ENCODE measurements around the gene TBC1D8.
"Not testable (repeated sequence)": the region's sequence is repeated elsewhere in the genome, so short reads cannot be mapped to it uniquely, and the experiment has no call there.

TBC1D8 gene

DNA sequence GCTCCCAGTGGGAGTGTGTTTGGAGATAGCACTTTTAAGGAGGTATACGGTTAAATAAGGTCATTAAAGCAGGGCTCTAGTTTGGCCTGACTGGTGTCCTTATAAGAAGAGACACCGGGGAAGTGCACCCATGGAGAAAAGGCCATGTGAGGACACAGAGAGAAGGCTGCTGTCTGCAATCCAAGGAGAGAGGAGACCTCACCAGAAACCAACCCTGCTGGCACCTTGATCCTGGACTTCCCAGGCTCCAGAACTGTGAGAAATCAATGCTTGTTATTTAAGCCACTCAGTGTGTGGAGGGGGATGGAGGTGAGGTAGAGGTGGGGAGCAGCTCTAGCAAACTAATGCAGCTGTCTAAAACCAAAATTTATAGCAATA is 87.1 kb downstream of the TBC1D8 start:
- no peak for DNase-seq

DNA sequence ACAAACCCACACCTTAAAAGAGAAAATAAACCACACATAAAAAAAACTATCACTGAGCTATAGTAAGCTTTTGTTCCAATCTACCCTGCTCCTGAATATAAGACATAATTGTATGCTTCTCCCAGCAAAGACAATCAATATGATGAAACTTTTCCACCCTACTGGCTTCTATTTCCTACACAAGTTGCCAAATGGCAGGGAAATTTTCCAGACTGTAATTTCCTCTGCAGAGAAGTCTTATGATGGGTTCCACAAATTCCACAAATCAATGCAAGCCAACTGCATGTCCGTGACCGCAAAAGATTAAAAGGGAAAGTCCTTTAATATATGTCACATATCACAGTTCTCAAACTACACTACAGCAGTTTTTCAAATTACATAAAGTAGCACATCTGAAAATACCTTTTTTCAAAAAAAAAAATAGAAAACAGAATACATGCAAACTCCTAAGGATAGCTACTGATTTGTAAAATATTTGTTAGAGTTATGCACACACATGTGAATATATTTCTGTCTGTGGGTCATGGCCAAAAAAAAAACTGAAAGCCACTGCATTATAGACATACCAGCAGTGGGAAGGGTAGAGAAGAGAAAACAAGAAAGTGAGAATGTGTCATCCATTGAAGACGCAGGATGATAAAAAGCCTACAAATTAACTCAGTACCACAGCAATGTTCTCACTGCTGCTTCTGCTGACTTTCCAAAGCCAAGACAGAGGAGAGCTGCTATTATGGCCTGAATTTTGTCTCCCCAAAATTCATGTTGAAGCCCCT is 87.6 kb downstream of the TBC1D8 start:
- no peak for DNase-seq

DNA sequence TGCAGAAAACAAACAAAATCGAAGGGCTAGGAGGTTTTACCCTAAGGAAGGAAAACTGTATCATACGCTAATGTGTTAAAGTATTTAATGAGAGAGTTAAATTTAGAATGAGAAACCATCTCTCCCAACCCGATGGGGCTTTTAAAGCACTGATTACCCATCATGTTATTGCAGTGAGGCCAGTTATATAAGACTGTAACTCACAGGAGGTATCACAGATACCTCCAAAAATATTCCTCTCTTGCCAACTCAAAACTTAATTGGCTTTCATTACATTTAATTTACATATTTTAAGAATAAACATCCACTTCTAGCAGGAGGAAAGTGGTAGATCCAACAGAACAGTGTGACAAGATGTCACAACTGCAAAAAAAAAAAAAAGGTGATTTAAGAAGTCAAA is 92.8 kb downstream of the TBC1D8 start:
- no peak for DNase-seq

- no peak for DNase-seq
Measured at GRCh38 chr2:101057051-101057933, 93.9 kb downstream of the TBC1D8 start.

DNA sequence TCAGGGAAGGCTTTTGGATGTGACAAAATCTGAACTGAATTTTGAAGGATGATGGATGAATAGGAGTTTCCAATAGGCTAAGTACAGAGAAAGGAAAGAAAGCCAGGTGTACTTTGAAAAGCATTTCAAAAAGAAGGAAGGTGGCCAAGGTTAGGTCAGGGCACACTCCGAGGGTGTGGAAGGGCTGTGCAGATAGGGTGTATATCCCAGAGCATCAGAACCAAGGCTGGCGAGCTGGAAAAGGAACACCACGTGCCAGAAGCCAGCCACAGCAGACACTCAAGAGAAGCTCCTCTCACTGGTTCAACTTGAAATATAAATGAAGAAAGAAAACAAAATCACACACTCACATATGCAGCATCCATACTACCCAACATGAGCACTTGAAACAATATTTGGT is 98.1 kb downstream of the TBC1D8 start:
- no peak for DNase-seq

GRCh38 chr2:101052147-101052546 is 99.0 kb downstream of the TBC1D8 start:
- no peak for DNase-seq

DNA sequence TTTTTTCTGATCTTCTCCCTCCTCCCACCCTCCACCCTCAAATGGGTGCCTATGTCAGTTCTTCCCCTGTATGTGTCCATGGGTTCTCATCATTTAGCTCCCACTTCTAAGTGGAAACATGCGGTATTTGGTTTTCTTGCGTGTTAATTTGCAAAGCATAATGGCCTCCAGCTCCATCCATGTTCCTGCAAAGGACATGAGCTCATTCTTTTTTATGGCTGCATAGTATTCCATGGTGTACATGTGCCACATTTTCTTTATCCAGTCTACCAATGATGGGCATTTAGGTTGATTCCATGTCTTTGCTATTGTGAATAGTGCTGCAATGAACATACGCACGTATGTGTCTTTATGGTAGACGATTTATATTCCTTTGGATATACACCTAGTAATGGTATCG is 100.3 kb downstream of the TBC1D8 start:
- not testable (repeated sequence) for DNase-seq

- no peak for DNase-seq
Measured at GRCh38 chr2:101048756-101049155, 102.4 kb downstream of the TBC1D8 start.

- DNase-seq = no peak
Measured at GRCh38 chr2:101047774-101048173, 103.4 kb downstream of the TBC1D8 start.

GRCh38 chr2:101047075-101047766 is 104.0 kb downstream of the TBC1D8 start:
- no peak for DNase-seq

DNA sequence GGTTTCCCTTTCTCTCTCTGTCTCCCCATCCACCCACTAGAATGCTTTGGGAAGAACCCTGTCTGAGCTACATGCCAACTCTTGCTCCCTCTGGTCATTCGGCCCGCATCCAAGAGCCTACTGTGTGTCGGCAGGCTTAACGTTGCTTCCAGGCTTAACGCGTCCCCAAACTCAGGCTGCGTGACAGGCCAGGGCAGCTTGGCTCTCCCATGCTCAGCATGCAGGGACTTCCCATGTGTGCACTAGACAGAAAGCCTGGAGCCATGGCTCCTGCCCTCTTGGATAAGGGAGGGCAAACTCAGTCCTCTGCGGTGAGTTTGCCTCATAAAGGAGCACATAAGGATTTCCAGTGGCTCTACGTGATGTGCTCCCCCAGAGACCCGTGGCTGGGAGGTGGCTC is 105.9 kb downstream of the TBC1D8 start:
- no peak for DNase-seq

DNA sequence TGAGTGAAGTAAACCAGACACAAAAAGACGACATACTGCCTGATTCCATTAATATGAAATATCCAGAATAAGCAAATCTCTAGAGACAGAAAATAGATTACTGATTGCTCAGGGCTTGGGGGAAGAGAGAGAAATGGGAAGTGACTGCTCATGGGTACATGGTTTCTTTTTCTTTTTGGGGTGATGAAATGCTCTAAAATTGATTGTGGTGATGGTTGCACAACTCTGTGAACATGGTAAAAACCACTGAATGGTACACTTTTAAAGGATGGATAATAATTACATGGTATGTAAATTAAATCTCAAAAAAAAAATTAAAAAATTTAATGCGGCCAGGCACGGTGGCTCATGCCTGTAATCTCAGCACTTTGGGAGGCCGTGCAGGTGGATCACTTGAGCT is 109.8 kb downstream of the TBC1D8 start:
- DNase-seq = no peak

DNA sequence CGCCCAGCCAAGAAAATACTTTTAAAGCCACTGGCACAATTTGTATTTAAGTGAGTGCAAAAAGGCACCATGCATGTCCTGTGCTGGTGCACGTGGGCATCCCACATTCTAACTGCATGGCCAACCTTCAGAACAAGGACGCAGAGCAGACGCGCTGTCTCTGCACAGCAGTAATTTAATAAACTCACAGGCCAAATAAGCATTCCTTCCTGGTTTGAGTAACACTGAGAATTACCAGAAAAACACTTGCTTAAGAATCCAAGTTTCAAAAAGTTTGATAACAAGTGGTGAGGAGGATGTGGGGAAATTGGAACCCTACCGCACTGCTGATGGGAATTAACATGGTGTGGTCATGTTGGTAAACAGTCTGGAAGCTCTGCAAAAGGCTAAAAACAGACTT is 110.4 kb downstream of the TBC1D8 start:
- DNase-seq = no peak

DNA sequence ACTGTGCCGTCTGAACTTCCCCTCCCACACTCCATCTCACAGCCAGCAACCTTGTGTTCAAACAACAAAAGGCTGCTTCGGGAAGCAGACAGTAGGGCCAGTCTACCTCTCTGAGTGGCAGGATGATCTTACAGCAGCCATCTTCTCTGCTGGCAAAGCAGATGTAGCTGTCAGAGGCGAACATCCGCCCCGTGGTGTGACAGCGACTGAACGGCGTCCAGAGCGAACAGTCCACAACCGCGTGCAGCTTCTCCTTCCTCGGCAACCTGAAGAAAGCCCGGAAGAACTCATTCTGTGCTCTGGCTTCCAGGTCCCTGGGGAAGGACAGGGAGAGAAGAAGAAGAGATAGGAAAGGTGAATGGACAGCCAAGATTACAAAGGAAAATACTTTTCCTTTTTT is 111.1 kb downstream of the TBC1D8 start:
- DNase-seq = no peak

GRCh38 chr2:101038455-101039255 is 112.5 kb downstream of the TBC1D8 start:
- peak; percentile 3 for DNase-seq

DNA sequence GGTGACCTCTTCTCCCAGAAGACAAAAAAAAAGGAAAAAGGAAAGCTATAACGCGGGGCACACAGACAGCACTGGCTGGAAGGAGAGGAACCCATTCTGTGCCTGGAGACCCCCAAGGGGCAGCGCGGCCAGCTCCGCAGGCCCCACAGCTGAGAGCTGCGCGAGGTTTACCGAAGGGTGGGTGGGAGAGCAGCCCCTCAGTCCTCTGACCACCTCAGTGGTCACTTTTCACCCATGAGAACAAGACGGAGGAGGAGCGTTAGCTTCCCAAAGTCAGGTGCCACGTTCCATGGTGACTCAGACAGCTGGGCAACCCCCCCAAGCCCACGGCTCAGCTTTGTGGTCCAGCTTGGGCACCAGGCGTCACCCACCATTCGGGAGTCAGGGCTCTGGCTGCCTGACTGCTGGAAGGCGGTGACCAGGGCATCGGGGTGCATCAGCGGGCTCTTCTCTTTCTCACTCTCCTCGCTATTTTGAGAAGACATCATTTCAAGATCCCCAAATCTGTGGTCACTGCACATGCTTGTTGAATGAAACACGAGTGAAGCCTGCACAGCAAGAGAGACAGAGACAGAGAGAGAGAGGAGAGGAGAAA is 113.9 kb downstream of the TBC1D8 start:
- no peak for DNase-seq

- DNase-seq = no peak
Measured at GRCh38 chr2:101036562-101036961, 114.6 kb downstream of the TBC1D8 start.

GRCh38 chr2:101032084-101032776 is 119.0 kb downstream of the TBC1D8 start:
- no peak for DNase-seq

GRCh38 chr2:101030866-101031554 is 120.2 kb downstream of the TBC1D8 start:
- no peak for DNase-seq

DNA sequence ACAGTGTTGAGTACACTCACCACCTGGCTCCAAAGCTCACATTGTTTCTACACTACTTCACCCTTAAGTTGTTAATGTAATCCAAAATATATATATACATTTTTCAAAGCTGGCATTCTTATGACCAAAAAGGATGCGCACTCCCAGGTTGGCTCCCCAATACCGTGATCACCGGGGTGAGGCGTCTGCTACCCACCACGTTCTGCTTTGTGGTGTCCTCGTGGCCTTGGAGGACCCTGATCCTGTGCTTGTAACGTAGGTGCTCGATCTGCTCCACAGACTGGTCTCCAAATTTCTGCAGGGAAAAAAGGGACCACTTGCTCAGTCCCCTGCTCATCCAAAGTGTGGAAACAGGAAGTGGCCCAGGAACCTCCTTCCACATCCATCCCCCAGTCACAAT is 123.3 kb downstream of the TBC1D8 start:
- no peak for DNase-seq

GRCh38 chr2:101026923-101027469 is 124.2 kb downstream of the TBC1D8 start:
- DNase-seq = no peak

Measured in T1000 (cell line).